Activated CD4-positive, alpha-beta T cell treated with anti-CD3 and anti-CD28 coated beads for 48 hours (primary cell): ENCODE results near the gene ACTN4.

Experiments
- DNase-seq: peaks from one replicate; pipeline ENCODE4 v3.0.0-alpha.2; 2020

ACTN4 gene

DNA sequence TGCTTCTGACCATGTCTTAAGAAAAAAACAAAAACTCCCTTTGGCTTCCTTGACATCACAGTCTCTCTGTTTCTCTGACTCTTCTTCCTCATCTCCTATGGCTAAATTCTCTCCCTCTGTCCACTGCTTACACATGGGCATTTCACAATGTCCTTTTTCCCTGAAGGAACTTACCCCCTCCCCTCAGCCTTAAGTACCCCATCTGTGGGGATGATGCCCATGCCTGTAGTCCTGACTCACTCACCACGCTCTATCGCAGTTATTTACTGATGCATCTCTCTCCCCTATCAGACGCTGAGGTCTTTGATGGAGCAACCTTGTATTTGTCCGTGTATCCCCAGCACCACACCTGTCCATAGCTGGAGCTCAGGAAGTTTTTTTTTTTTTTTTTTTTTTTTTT, 32.4 kb downstream of the ACTN4 start:
- no peak for DNase-seq

DNA sequence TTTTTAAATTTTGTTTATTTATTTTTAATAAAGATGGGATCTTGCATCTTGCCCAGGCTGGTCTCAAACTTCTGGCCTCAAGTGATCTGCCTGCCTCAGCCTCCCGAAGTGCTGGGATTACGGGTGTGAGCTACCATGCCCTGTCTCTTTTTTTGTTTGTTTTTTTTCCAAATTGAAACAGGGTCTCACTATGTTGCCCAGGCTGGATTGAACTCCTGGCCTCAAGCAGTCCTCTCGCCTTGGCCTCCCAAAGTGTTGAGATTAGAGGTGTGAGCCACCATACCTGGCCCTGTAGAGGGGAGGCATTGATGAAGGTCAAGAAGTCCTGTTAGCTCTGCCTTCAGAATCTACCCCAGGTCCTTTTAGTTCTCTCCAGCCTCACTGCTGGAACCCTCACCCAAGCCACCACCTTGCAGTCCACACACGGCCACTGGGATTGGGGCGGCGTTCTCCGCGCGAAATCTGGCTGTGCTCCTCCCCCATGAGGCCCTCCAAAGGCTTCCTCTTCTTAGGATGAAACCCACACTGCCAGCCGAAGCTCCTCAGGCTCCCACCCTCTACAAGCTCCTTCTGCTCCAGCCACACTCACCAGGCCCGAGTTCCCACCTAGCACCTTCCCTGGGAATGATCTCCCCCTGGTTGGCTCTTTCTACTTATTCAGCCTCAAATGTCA, 34.9 kb downstream of the ACTN4 start:
- DNase-seq = no peak

DNA sequence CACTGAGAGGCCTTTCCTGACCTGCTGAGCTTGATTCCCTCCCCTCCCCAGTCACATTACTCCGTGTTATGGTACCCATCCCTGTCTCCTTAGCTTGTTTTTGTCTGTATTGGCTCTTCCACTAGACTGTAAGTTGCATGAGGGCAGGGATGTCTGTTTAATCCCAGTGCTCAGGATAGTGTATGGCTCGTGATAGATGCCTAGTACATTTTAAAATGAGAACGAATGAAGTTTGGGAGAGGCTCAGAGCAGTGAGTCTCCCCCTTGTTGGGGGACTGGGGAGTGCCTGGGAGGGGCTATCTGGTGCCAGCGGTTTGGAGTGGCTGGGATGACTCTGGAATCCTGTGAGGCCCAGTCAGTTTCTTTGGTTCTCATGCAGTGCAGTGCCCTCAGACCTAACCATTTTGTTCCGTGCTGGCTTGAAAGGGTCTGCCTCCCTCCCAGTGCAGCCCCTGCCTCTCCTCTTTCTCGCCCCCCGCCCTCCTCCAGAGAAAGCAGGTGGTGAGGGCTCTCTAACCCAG, 35.5 kb downstream of the ACTN4 start:
- DNase-seq = no peak

DNA sequence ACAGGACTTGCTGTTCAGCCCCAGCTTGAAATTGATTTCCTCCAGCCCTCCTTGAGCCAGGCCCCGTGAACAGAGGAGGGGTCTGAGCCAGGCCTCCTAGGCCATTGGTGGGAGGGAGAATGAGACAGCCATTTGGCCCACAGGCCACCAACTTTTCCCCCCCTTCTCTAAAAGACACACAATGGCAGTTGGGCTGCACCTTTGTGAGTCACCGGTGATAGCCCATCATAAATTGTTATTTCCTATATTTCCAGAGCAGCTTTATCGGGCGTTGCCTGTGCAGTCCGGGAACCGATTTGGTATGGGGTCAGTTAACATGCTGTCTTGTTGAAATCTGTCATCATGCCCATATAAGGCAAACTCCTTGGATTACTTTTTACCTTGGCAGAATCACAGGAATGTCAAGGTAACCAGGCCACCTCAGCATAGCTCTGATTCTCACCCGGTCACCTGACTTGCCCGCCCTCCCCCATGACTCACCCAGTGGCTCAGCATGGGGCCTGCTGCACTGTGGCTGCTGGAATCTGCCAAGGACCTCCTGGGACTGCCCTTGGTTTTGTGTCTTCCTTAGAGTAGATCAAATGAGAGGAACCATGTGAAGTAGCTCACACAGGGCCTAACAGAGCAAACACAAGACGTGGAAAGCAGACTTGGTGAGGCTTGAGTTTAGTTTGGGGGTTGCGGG, 36.1 kb downstream of the ACTN4 start:
- peak; percentile 66 for DNase-seq

DNA sequence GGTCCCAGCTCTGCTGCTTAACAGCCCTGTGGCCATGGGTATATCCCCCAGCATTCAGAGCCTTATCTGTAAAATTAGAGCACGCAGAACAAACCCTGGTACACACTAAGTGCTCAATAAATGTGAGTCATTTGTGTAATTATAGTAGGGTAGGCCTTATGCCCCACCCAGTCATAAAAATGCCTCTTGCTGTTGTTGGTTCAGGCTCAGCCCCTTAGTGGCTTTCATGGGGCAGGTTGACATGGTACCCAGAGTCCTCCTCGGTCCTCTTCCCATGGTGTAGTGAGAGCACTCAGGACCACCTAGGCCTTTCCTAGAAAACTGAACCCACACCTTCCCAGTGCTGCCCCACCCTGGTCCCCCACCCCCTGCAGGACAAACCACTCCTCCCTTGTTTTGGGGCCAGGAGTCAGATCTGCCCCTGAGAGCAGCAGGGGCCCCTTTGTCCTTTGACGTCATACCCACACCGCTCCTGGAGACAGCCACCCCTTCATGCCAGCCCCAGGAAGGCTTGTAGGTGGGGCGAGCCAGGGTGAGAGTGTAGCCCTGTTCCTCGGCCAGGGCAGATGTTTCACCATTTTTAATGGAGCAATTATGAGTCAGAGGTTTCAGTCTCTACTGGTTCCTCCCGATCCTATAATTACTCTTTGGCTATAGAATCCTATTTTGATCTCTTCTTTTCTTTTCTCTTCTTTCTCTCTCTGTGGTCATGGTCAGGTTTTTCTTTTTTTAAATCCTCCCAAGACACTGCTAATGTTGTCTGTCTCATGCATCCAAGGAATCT, 36.8 kb downstream of the ACTN4 start:
- DNase-seq = peak; percentile 40

DNA sequence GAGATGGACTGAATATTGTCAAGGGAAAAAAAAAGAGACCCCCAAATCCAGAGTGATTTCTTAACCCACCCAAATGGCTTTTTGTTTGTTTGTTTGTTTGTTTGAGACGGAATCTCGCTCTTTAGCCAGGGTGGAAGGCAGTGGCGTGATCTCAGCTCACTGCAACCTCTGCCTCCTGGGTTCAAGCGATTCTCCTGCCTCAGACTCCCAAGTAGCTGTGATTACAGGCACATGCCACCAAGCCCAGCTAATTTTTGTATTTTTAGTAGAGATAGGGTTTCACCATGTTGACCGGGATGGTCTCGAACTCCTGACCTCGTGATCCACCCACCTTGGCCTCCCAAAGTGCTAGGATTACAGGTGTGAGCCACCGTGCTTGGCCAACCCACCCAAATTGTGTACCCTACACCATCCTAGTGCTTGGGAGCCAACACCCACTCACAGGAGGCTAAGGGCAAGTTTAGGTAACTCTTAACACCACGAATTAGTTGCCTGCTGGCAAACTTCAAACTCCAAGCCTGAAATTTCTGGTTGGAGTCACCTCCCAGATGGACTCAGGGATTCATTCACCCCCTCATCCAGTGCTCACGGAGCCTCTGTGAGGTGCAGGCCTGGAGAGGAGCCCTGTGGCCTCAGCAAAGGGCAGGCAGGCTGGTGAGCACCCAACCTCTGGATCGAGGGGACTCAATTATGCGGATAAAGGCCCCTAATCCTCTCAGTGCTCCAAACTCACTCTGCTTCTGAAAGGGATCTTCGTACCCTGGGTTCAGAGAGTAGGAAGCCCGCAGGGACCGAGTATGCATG, 37.6 kb downstream of the ACTN4 start:
- DNase-seq = no peak

DNA sequence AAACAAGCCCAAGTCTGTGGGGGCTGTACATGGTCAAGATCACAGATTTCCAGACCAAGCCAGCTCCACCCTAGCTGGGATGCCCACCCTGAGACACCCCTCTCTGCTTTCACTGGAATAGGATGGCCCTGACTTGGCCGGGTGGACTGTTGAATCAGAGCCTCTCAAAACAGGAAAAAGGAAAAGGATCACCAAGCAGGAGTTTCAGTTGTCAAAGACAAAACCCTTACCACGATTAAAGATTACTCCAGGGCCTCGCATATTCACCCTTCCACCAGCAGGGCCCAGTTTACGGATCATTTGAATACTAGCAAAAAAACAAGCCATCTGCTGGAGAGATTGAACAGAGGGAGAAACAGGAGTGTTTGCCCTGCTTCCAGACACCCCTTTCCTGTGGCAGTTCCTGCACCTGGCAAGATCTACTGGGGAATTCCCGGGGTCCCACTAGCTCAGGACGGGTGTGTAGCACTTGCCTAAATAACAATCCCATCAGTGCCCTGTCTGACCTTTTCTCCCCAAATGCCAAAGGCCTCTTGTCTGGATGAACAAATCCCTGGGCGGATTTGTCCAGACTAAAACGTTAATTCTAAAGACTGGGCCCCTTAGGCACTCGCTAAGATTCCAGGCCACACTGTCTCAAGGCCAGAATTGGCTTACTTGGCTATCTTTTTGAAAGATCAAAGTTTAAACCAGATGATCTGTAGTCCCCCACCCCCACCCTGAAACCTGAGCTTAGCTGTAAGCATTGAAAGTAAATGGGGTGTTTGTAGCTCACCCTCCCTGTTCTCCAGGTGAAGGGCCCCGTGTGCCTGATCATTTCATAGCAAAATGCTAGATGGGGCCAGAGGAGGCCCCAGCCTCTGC, 38.4 kb downstream of the ACTN4 start:
- no peak for DNase-seq

DNA sequence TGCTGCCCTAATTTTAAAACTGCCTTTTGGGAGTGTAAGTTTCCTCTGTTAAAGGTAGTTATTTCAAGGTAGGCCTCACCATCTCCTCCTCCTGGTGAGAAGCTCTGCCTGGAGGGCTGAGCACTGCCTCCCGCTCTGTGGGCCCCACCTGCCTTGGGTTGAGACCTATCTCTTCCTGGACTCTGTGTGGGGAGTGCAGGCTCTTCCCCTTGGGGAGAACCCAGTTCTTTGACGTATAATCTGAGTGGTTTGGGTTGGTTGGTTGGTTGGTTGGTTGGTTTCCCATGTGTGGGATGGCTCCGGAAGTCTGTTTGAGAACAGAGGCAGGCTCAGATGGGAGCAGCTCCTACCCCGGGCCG, 39.1 kb downstream of the ACTN4 start:
- DNase-seq = peak; percentile 30

DNA sequence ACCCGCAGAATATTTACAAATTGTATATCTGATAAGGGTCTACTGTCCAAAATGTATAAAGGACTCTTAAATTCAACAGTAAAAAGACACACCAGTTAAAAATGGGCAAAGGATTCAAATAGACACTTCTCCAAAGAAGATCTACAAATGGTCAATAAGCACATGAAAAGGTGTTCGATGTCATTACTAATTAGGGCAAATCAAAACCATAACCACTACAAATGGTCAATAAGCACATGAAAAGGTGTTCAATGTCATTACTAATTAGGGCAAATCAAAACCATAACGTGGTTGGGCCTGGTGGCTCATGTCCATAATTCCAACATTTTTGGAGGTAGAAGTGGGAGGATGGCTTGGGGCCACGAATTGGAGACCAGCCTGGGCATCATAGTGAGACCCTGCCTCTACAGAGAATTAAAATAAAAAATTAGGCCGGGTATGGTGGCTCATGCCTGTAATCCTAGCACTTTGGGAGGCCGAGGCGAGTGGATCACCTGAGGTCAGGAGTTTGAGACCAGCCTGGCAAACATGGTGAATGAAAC, 40.5 kb downstream of the ACTN4 start:
- no peak for DNase-seq

DNA sequence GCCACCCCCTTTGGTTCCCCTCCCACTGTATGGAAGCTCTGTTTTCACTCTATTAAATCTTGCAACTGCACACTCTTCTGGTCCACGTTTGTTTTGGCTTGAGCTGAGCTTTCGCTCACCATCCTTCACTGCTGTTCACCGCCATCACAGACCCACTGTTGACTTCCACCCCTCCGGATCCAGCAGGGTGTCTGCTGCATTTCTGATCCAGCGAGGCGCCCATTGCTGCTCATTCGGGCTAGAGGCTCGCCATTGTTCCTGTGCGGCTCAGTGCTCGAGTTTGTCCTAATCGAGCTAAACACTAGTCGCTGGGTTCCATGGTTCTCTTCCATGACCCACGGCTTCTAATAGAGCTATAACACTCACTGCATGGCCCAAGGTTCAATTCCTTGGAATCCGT, 42.7 kb downstream of the ACTN4 start:
- no peak for DNase-seq

DNA sequence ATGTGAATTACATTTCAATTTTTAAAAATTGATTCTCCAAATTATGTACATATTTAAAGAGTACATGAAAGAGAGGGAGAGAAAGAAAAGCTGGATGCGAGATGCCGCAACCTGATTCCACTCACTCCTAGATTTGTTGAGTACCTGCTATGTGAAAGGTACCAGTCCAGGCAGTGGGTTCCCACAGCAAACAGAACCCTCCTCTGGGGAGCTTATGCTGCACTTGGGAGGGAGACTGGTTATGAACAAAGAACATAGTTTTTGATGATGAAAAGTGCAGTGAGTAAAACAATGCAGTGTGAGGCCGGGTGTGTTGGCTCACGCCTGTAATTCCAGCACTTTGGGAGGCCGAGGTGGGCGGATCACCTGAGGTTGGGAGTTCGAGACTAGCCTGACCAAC, 43.4 kb downstream of the ACTN4 start:
- no peak for DNase-seq

DNA sequence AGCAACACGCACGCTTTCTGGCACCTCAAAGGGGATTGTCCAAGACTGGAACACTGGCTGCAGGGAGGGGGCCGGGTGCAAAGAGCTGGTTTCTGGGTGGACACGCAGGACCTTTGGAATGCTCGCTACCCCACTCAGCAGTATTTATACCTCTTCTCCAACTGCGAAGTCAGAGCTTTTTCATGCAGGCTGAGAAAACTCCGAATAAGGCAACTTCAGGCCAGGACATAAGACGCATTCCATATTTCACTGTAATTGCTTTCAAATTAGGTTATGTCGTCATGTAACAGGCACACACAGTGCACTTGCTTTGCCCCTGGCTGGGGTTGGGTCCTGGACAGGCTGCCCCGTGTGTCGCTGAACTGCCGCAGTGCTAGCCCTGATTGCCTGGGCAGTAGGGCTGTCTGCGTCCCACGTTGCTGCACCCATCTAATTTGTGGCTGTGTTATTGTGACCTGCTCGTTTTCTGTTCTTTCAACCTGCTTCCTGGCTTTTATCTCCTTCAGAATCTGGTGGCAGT, 44.5 kb downstream of the ACTN4 start:
- DNase-seq = no peak

DNA sequence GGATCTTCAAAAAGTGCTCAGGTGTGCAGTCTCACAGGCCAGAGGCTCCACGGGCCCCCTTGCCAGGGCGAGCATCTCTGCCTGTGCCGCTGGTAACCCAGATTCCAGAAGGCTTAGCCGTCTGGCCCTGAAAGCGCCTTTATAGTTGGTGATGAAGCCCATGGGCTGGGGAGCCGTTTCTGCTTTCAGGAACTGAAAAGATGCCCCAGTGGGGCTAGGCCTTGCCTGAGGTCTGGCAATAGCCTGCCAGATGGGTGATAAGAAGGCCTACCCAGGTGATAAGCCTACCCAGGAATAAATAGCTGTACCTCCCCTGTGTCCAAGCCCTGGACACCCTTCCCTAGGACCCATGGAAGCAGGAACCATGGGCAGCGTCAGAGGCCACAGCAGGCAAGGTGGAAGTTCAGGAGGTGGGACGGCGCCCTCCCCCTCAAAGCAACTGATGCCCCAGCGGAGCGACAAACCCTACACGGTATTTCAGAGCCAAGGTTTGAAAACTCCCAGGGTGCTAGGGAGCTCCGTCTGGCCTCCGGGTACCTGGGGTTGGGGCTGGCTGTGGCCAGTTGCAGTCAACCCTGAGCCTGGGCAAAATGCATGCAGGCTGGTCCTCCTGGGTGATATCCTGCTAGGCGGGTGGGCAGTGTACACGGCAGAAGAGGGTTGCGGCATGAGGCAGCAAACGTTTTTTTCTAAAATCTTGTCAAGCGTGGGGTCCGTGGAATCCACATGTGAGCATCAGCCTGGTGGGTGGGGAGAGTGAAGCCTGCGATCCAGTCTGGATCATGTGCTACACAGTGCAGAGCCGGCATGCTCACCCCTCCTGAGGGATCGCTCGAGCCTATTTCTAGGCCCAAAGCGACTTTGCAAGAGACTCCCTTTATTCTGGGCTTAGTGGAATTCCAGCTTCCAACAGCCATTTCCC, 45.3 kb downstream of the ACTN4 start:
- no peak for DNase-seq

DNA sequence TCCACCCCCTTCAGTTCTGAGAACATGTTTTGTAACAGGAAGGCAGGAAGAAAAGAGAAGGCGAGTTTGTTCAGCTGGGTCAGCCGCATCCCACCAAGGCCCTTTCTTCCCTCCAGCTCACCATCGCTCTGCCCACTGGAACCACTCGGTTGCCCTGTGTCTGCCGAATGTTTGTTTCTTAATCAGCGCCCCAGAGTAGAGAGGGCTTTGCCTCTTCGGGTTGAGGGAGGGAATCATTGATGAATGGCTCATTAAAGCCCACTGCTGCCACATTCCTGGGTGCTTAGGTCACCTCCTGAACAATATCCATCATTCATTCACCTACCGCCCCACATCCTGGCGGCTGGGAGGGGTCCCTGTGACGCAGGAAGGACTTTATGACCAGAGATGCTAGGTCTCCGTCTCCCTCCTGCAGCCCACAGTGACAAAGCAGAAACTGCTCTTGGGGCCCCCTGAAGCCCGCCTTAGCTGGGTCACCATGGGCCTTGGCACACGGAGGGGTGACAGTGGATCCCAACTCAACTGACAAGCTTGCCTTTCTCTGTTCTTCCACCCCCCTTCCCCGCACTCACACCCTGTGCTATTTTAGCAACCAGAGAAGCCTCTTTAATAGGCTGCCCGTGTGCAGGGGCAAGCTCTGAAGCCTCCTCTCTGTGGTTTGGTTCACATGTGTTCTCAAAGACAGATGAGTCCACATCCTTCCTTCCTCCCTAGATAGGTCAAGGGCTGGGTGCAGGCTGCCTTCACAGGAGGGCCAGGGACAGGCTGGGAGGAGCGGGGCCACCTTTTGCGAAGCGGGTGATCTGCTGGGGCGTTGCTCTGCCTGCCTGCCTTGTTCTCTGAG, 46.2 kb downstream of the ACTN4 start:
- DNase-seq = no peak

DNA sequence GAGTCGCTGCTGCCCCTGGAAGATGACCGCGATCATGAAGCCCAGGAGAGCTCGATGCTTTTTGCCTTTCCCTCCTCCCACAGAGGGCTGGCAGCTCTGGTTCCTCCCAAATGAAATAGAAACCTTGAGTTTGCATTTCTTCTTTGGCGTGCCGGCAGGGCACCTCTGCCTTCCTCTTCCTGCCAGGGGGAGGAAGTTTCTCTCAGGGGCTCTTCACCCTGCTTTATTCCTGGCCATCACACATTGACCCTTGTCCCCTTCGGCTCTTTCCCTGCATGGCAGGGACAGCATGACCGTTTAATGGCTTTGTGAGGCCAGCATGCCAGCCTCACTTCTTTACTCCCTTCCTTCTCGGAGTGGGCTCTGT, 47.9 kb downstream of the ACTN4 start:
- DNase-seq = no peak

DNA sequence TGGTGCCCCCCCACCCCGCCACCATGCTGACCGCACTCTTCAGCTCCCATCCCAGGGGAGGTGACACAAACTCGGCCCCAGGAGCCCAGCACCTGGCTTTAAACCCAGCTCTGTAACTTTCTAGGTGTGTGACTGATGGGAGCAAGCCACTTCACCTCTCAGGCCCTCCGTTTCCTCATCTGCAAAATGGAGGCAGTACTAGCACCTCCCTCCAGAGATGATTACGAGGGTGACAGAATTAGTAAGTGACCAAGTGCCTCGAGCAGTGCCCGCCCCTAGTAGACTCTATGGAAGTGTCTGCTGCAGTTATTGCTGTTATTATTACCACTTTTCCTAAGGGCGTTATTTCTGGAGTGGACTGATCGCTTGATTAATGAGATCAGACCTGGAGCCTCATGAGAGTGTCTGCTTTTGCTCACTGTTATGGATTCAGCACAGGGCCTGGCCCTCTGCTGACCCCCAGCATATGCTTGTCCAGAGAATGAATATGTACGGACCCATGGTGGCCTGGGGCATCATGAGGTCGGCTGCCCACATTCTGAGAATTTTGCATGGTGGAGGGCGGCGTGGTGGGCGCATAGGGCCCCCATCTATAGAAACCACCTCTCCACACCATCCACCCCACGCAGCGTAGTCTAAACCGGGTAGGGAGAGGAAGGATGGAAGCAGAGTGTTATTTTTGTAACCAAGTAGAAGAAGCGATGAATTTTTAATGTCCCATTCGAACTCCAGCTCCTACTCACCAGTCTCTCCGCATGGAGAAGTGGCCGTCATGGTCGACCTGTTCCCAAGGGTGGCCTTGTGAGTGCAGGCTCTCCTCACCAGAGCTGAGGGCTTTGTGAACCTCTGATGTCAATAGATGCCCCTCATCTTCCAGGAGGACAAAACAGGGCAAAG, 48.6 kb downstream of the ACTN4 start:
- no peak for DNase-seq

DNA sequence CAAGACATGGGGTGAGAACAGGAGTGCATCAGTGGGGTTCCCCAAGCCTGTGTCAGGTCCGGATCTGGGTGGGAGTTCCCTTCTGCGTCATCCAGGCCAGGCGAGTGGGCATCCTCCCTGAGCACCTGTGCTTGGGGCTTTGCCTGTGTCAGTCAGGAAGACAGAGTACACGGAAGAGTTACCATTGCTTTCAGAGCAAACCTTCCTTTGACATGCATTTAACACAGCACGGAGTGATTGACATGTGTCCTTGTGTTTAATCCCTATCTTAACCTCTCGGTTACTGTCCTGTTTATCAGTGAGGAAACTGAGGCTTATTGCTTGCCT, 49.2 kb downstream of the ACTN4 start:
- no peak for DNase-seq

DNA sequence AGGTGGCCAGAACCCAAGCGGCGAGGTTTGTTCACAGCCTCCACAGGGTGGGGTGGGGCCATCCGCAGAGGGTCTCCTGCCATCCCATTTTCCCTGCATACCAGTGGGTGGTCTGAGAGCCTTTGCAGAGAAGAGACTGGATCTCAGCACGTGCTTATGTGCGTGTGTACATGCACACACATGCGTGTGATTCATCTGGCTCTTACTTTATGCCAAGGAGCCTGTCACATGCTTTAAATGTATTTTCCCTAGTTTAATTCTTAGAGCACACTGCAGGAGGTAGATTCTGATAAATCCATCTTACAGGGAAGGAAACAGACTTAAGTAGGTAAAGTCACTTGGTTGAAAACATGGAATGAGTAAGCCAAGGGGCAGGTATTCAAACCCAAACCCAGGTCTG, 49.7 kb downstream of the ACTN4 start:
- no peak for DNase-seq

DNA sequence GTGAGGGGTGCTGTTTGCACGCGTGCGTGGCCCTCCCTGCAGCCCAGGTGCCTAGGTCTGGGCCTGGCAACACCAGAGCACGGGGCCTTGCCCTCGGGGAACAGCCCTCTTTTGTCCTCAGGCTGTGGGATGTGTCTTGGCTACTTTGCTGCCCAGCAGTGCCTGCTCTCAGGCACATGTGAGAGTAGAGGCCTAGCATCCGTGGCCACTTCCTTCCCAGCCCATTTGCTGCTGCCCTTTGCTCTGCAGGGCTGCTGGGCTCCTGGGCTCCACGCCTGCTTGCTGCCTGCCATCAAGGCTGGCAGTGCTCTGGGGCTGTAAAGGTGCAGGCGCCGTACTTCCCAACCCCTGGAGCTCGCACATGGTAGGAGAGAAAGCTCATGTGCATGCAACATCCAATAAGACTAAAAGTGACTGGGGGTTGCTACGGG, 50.2 kb downstream of the ACTN4 start:
- no peak for DNase-seq
